ENCODE results near the gene SLC13A1. TPM values are rescaled to one million over a fixed set of nuclear protein-coding genes. Genes with fewer than 3 reads are reported as not detected.

SLC13A1 gene
- total RNA-seq, 1 donor from 2014 or later = not detected

- Mint-ChIP-seq H3K27ac (no peak overlapping the region), H3K27me3 (ENCODE audit: low read depth) (no peaks in the 10 kb centered on the region), H3K4me3 (no peak overlapping the region), H3K9me3 (no peaks in the 10 kb centered on the region), H3K4me1 (no peaks in the 10 kb centered on the region), H3K36me3 (no peaks in the 10 kb centered on the region)
- no peak for TF ChIP-seq CTCF (IDR thresholded peaks at IDR 0.05; ENCODE audit: unreplicated experiment)
- DNase-seq (ENCODE audit: low spot score in 2 of 2, unreplicated experiment in 2 of 2) = no peak
Observed at GRCh38 chr7:123177442-123177841, 22.3 kb downstream of the SLC13A1 start.

GRCh38 chr7:123170333-123171246 is 29.2 kb downstream of the SLC13A1 start:
- DNase-seq (ENCODE audit: low spot score in 2 of 2, unreplicated experiment in 2 of 2) = no peak
- TF ChIP-seq CTCF (IDR thresholded peaks at IDR 0.05; ENCODE audit: unreplicated experiment) = no peak
- Mint-ChIP-seq H3K9me3 (no peaks in the 10 kb centered on the region), H3K27me3 (ENCODE audit: low read depth) (no peaks in the 10 kb centered on the region), H3K4me1 (no peaks in the 10 kb centered on the region), H3K4me3 (no peak overlapping the region), H3K27ac (no peak overlapping the region), H3K36me3 (no peaks in the 10 kb centered on the region)

- Mint-ChIP-seq H3K27me3 (ENCODE audit: low read depth) (no peaks in the 10 kb centered on the region), H3K36me3 (no peaks in the 10 kb centered on the region), H3K4me3 (no peak overlapping the region), H3K27ac (no peak overlapping the region), H3K4me1 (no peaks in the 10 kb centered on the region), H3K9me3 (no peaks in the 10 kb centered on the region)
- no peak for TF ChIP-seq CTCF (IDR thresholded peaks at IDR 0.05; ENCODE audit: unreplicated experiment)
- no peak for DNase-seq (ENCODE audit: low spot score in 2 of 2, unreplicated experiment in 2 of 2)
Observed at GRCh38 chr7:123169065-123169464, 30.7 kb downstream of the SLC13A1 start.

GRCh38 chr7:123157606-123158005 is 42.2 kb downstream of the SLC13A1 start:
- no peaks in the 10 kb centered on the region for H3K4me1 Mint-ChIP-seq
- TF ChIP-seq CTCF (IDR thresholded peaks at IDR 0.05; ENCODE audit: unreplicated experiment) = no peak

GRCh38 chr7:123155571-123155970 is 44.2 kb downstream of the SLC13A1 start:
- H3K9me3 Mint-ChIP-seq = no peaks in the 10 kb centered on the region
- TF ChIP-seq CTCF (IDR thresholded peaks at IDR 0.05; ENCODE audit: unreplicated experiment) = no peak
- no peaks in the 10 kb centered on the region for H3K27me3 Mint-ChIP-seq (ENCODE audit: low read depth)
- no peak overlapping the region for H3K4me3 Mint-ChIP-seq
- no peak for DNase-seq (ENCODE audit: low spot score in 2 of 2, unreplicated experiment in 2 of 2)
- no peaks in the 10 kb centered on the region for H3K36me3 Mint-ChIP-seq
- H3K4me1 Mint-ChIP-seq = no peaks in the 10 kb centered on the region
- H3K27ac Mint-ChIP-seq = no peak overlapping the region

More at GRCh38 chr7:123157606-123158005, 42.2 kb downstream of the SLC13A1 start:
- no peaks in the 10 kb centered on the region for H3K9me3 Mint-ChIP-seq
- no peaks in the 10 kb centered on the region for H3K36me3 Mint-ChIP-seq
- H3K27ac Mint-ChIP-seq = no peak overlapping the region
- DNase-seq (ENCODE audit: low spot score in 2 of 2, unreplicated experiment in 2 of 2) = no peak
- H3K27me3 Mint-ChIP-seq (ENCODE audit: low read depth) = no peaks in the 10 kb centered on the region
- no peak overlapping the region for H3K4me3 Mint-ChIP-seq

All from mesothelial cell of epicardium (in vitro differentiated cells).